Measurements from ENCODE around the gene PPP6R2.

GRCh38 chr22:50360578-50360977 lies 17.5 kb downstream of the PPP6R2 start:
- TF ChIP-seq SUZ12 (IDR thresholded peaks at IDR 0.05; ENCODE audit: extremely low read depth, insufficient read depth, insufficient read length) (no peak), ZNF274 (IDR thresholded peaks at IDR 0.05; ENCODE audit: low read depth, low read length) (no peak), YY1 (IDR thresholded peaks at IDR 0.05; ENCODE audit: insufficient read depth, insufficient read length) (no peak)

Measured in NT2/D1 (cell line).